HL-60 (cell line): ENCODE results near the gene BBOX1.

ENCODE experiments used
- DNase-seq, 2 experiments: peaks; one replicate each; pipeline ENCODE4 v3.0.0-alpha.2; 2010 to 2020; ENCODE audit warnings: low read depth in 1 of 2, low spot score in 1 of 2
- H3K27ac ChIP-seq: fragments of 250-450 bp; sonication (Bioruptor Pico); replicated peaks from 2 replicates; pipeline ENCODE4 v1.5.1; 2020; ENCODE audit warnings: mild to moderate bottlenecking, moderate library complexity
- H3K27me3 ChIP-seq: fragments of 250-450 bp; sonication (Bioruptor Pico); 2 replicates; pipeline ENCODE4 v1.5.1; 2021; ENCODE audit warnings: mild to moderate bottlenecking, moderate library complexity; ENCODE audit not compliant: insufficient read depth, poor library complexity, severe bottlenecking
- H3K4me3 ChIP-seq: replicated peaks from 2 replicates; pipeline ENCODE4 v1.5.1; 2011; ENCODE audit warnings: mild to moderate bottlenecking, control low read depth, low read length; ENCODE audit not compliant: insufficient read depth
- GABPA ChIP-seq: IDR thresholded peaks from 2 replicates; pipeline ENCODE4 v1.6.1; 2012; ENCODE audit warnings: low read depth
- POLR2AphosphoS5 ChIP-seq: IDR thresholded peaks from 2 replicates; pipeline ENCODE4 v1.6.1; 2012; ENCODE audit warnings: low read depth
- SPI1 ChIP-seq: IDR thresholded peaks from 2 replicates; pipeline ENCODE4 v1.6.1; 2012; ENCODE audit warnings: low read depth, mild to moderate bottlenecking, borderline replicate concordance
- TF ChIP-seq, protein P1 (sequence below): IDR thresholded peaks from 2 replicates; pipeline ENCODE4 v1.6.1; 2012; ENCODE audit warnings: low read depth; ENCODE audit not compliant: insufficient replicate concordance
- TF ChIP-seq, protein P2 (sequence below): IDR thresholded peaks from one replicate; pipeline ENCODE4 v1.5.1; 2011; ENCODE audit warnings: low read length, control low read depth, inconsistent platforms; ENCODE audit not compliant: insufficient read depth

BBOX1 gene

DNA sequence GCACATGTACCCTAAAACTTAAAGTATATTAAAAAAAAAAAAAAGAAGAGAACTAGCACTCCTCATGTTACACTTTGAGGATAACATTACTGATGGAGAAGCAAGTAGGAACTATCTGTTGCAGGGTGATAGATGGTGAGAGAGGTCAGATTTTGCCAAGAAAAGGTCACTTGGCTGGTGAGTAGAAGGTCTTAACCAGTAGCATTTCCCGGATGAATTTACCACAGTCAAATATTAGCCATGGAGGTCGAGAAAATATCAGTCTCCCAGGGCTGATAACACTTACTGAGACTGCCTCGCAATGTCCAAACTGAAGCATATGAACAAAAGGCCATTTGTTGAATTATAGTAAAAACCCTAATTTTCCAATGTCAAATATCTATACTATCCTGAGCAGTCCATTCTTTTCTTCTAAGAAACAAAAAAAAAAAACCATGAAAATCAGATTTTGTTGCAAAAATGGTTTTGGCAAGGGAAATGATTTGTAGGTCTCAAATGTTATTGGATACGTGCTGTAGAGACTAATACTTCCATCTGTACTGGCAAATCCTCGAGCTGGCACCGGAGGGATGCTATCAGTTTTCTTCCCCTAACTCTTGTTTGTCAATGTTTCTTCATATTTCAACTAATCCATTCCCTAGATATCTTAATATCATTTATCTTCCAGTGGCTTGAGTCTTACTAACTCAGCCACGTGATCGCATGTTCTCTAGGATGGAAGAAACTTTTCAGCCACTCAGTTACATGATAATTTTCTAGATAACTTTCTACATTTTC, 14.5 kb upstream of the BBOX1 start:
- TF ChIP-seq SPI1 (no peak), POLR2AphosphoS5 (no peak), GABPA (no peak)
- TF ChIP-seq, protein P1, sequence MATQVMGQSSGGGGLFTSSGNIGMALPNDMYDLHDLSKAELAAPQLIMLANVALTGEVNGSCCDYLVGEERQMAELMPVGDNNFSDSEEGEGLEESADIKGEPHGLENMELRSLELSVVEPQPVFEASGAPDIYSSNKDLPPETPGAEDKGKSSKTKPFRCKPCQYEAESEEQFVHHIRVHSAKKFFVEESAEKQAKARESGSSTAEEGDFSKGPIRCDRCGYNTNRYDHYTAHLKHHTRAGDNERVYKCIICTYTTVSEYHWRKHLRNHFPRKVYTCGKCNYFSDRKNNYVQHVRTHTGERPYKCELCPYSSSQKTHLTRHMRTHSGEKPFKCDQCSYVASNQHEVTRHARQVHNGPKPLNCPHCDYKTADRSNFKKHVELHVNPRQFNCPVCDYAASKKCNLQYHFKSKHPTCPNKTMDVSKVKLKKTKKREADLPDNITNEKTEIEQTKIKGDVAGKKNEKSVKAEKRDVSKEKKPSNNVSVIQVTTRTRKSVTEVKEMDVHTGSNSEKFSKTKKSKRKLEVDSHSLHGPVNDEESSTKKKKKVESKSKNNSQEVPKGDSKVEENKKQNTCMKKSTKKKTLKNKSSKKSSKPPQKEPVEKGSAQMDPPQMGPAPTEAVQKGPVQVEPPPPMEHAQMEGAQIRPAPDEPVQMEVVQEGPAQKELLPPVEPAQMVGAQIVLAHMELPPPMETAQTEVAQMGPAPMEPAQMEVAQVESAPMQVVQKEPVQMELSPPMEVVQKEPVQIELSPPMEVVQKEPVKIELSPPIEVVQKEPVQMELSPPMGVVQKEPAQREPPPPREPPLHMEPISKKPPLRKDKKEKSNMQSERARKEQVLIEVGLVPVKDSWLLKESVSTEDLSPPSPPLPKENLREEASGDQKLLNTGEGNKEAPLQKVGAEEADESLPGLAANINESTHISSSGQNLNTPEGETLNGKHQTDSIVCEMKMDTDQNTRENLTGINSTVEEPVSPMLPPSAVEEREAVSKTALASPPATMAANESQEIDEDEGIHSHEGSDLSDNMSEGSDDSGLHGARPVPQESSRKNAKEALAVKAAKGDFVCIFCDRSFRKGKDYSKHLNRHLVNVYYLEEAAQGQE = no peak
- TF ChIP-seq, protein P2, sequence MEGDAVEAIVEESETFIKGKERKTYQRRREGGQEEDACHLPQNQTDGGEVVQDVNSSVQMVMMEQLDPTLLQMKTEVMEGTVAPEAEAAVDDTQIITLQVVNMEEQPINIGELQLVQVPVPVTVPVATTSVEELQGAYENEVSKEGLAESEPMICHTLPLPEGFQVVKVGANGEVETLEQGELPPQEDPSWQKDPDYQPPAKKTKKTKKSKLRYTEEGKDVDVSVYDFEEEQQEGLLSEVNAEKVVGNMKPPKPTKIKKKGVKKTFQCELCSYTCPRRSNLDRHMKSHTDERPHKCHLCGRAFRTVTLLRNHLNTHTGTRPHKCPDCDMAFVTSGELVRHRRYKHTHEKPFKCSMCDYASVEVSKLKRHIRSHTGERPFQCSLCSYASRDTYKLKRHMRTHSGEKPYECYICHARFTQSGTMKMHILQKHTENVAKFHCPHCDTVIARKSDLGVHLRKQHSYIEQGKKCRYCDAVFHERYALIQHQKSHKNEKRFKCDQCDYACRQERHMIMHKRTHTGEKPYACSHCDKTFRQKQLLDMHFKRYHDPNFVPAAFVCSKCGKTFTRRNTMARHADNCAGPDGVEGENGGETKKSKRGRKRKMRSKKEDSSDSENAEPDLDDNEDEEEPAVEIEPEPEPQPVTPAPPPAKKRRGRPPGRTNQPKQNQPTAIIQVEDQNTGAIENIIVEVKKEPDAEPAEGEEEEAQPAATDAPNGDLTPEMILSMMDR = no peak

DNA sequence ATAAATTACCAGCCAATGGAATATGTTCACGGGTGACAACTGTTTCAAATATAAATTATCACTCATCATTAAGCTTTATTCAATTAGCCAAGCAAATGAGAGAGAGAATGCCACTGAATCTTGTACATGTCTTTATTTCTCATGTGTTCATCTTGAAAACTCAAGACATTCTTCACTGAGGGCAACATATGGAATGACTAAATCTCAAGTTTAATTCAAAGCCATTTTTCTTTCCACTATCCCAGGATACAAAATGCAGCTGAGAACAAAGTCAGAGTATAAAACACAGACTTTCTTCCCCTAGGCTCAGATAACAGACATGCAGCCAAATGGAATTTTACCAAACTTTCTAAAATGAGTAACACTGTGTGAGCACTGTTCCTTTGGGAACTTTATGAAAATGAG, 12.1 kb upstream of the BBOX1 start:
- H3K4me3 ChIP-seq = no peak overlapping the region
- H3K27me3 ChIP-seq = no peaks in the 10 kb centered on the region
- no peak overlapping the region for H3K27ac ChIP-seq
- TF ChIP-seq, protein P2 = no peak
- TF ChIP-seq POLR2AphosphoS5 = no peak
- no peak for TF ChIP-seq SPI1
- TF ChIP-seq, protein P1 = no peak
- TF ChIP-seq GABPA = no peak
- no peak for DNase-seq

More for the DNA sequence above, 14.5 kb upstream of the BBOX1 start:
- Histone ChIP-seq H3K27me3 (no peaks in the 10 kb centered on the region), H3K27ac (no peak overlapping the region), H3K4me3 (no peak overlapping the region)
- no peak for DNase-seq

DNA sequence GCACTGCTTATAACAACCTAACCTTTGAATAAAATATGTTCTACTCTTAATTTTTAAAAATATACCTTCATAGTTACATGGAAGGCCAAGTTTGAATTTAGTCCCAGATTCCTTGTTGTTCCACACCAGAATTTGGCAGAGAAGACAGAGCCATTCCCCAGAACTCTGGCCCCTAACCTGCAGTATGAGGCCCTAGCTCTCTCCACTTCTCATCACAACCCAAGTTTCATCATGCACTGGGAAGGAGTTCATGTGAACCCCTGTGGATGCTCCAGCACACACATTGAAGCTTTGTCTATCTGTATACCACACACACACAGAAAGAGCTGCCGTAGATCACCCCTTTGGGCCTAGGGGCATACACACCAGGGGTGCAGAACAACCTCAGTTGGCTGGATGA, 10.6 kb upstream of the BBOX1 start:
- H3K27ac ChIP-seq = no peak overlapping the region
- no peak overlapping the region for H3K4me3 ChIP-seq
- no peaks in the 10 kb centered on the region for H3K27me3 ChIP-seq
- no peak for DNase-seq
- TF ChIP-seq POLR2AphosphoS5 = no peak

DNA sequence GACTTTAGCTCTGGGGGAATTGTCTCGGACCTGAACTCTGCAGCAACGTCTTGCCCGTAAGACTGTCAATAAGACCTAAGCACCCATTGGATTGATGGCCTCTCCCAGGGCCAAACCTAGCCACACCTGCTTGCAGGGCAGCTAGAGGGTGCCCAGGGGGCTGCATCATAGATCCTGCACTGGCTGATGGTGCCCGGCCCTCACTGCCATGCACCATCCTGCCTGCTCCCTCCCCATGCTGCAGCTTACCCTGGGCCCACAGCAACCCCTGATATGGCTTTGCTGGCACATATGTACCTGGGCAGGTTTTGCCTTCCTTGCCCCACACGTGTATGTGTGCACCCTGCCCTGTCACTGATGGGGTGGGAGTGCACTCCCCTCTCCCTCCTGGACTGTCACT, 8.9 kb upstream of the BBOX1 start:
- no peak overlapping the region for H3K27ac ChIP-seq
- no peak overlapping the region for H3K4me3 ChIP-seq
- no peaks in the 10 kb centered on the region for H3K27me3 ChIP-seq
- DNase-seq = no peak
- TF ChIP-seq GABPA (no peak), POLR2AphosphoS5 (no peak), SPI1 (no peak)
- TF ChIP-seq, protein P1 = no peak
- TF ChIP-seq, protein P2 = no peak
